Measurements from ENCODE around the gene BSCL2. TPM values are rescaled to one million over a fixed set of nuclear protein-coding genes. Genes with fewer than 3 reads are reported as not detected.

The BSCL2 gene
- total RNA-seq, 4 donors from 2014 or later: 61.7 to 155 (median 75.7) TPM

GRCh38 chr11:62689421-62690183 lies 17.6 kb downstream of the BSCL2 start, which contains the start of gene LRRN4CL:
TSS of gene LRRN4CL (minus strand) at chr11:62689530. CDS start at chr11:62688508, 1,022 bp downstream.
- in situ Hi-C loops (cut with MboI; ENCODE audit: low pct_ligation_motif_present in 1 of 4, low pct_unique_long_range_greater_than_20kb in 1 of 4, low sequenced_read_pairs in 3 of 4) (loop anchor here in 3 of 4 donors (10.0 to 25.0 kb wide), 4 partner anchors 95 to 302 kb away; partner anchors contain the start of genes SCGB1A1 (in 1 of the 3) and TUT1 (in 1 of the 3)), intact Hi-C loops (cut with DNase I; ENCODE audit: low total_unique reads) (loop anchor here (10.0 kb wide), 1 partner anchor 295 kb away; no protein-coding TSS in a partner anchor)
- peak within 1 kb of the TSS; percentile 41 to 85 (median 74) for H3K27ac ChIP-seq
- H3K4me3 ChIP-seq: peak within 1 kb of the TSS in 3 of 4 donors; percentile 5 to 33 (median 12)
- 27 to 50% methylated on average over 2 to 11 of the region's 11 CpGs for WGBS, 2 donors (ENCODE audit: low coverage in 1 of 2)
- peaks cover 20% of the 10 kb centered on the region for H3K27me3 ChIP-seq
- H3K4me1 ChIP-seq: peaks cover 0 to 12% (median 4%) of the 10 kb centered on the region in 4 donors
- H3K36me3 ChIP-seq: peaks cover 0 to 23% (median 9%) of the 10 kb centered on the region in 4 donors
- DNase-seq: peak; percentile 67
- no peaks in the 10 kb centered on the region for H3K9me3 ChIP-seq
- TF ChIP-seq POLR2A (IDR thresholded peaks at IDR 0.05): peak; percentile 29
- TF ChIP-seq POLR2AphosphoS5 (IDR thresholded peaks at IDR 0.05): peak; percentile 27 to 62 (median 38)
- TF ChIP-seq CTCF (IDR thresholded peaks at IDR 0.05): no peak

GRCh38 chr11:62688491-62688890 lies 18.7 kb downstream of the BSCL2 start:
- H3K4me1 ChIP-seq: peaks cover 0 to 12% (median 3%) of the 10 kb centered on the region in 4 donors
- in situ Hi-C loops (cut with MboI; ENCODE audit: low pct_ligation_motif_present in 1 of 4, low pct_unique_long_range_greater_than_20kb in 1 of 4, low sequenced_read_pairs in 3 of 4) (loop anchor here in 2 of 4 donors (25.0 kb wide), 2 partner anchors 276 to 301 kb away; partner anchors contain the start of gene SCGB1A1 (in 1 of the 2)), intact Hi-C loops (cut with DNase I; ENCODE audit: low total_unique reads) (loop anchor here (10.0 kb wide), 1 partner anchor 294 kb away; no protein-coding TSS in a partner anchor)
- H3K36me3 ChIP-seq: peaks cover 0 to 23% (median 9%) of the 10 kb centered on the region in 4 donors
- peak overlapping the region in 3 of 4 donors; percentile 5 to 33 (median 18) for H3K4me3 ChIP-seq
- no peaks in the 10 kb centered on the region for H3K9me3 ChIP-seq
- peaks cover 20% of the 10 kb centered on the region for H3K27me3 ChIP-seq
- WGBS, 2 donors (ENCODE audit: low coverage in 1 of 2): 67% methylated on average over 1 of the region's 1 CpG
- DNase-seq: no peak
- peak overlapping the region; percentile 41 to 85 (median 74) for H3K27ac ChIP-seq
- no peak for TF ChIP-seq CTCF (IDR thresholded peaks at IDR 0.05)
- no peak for TF ChIP-seq EP300 (IDR thresholded peaks at IDR 0.05; ENCODE audit: low read depth)
- no peak for TF ChIP-seq POLR2AphosphoS5 (IDR thresholded peaks at IDR 0.05)
- TF ChIP-seq POLR2A (IDR thresholded peaks at IDR 0.05): no peak

- peaks cover 0 to 12% (median 5%) of the 10 kb centered on the region in 4 donors for H3K4me1 ChIP-seq
- 63% methylated on average over 65 of the region's 74 CpGs; no CpG with 5 or more reads in 1 of the 2 donors for WGBS, 2 donors (ENCODE audit: low coverage in 1 of 2)
- peaks cover 0 to 18% (median 8%) of the 10 kb centered on the region in 4 donors for H3K36me3 ChIP-seq
- intact Hi-C loops (cut with DNase I; ENCODE audit: low total_unique reads) (loop anchor here (10.0 kb wide), 1 partner anchor 293 kb away; no protein-coding TSS in a partner anchor), in situ Hi-C loops (cut with MboI; ENCODE audit: low pct_ligation_motif_present in 1 of 4, low pct_unique_long_range_greater_than_20kb in 1 of 4, low sequenced_read_pairs in 3 of 4) (loop anchor here in 2 of 4 donors (25.0 kb wide), 2 partner anchors 275 to 300 kb away; partner anchors contain the start of gene SCGB1A1 (in 1 of the 2))
- peaks cover 20% of the 10 kb centered on the region for H3K27me3 ChIP-seq
- no peak for DNase-seq
- H3K4me3 ChIP-seq: peak overlapping the region; percentile 5 to 33 (median 16)
- TF ChIP-seq POLR2AphosphoS5 (IDR thresholded peaks at IDR 0.05) (no peak), CTCF (IDR thresholded peaks at IDR 0.05) (no peak), EP300 (IDR thresholded peaks at IDR 0.05; ENCODE audit: low read depth) (no peak), POLR2A (IDR thresholded peaks at IDR 0.05) (no peak)
- H3K27ac ChIP-seq: peak overlapping the region; percentile 4 to 85 (median 74)
- H3K9me3 ChIP-seq: no peaks in the 10 kb centered on the region
Observed at GRCh38 chr11:62687508-62688396, 19.5 kb downstream of the BSCL2 start.

Measured in transverse colon (tissue), 4 donors.